K562 (cell line): ENCODE results near the gene CCM2. TPM values are rescaled to one million over a fixed set of nuclear protein-coding genes. Genes with fewer than 3 reads are reported as not detected.
A peak's percentile ranks its signal among the peaks of the same experiment; 100 is the strongest.

Source experiments
- polyA plus RNA-seq, 8 experiments: library from polyadenylated mRNA; depleted of rRNA in 4 of 8; stranded (reverse) in 5 of 8; unstranded in 3 of 8; fragments of >200 nt; fragmentation: Nextera tagmentation in 2 of 8; fragmentation: Illumina TruSeq in 1 of 8; extraction: Ambion mirVana in 2 of 8; extraction: Trizol in 1 of 8; gene quantifications; 2 replicates each; pipeline versions ENCODE4 v1.2.1 to v1.2.3, GENCODE V29; 2011 to 2014; ENCODE audit warnings: inconsistent platforms in 1 of 8, missing spikeins in 1 of 8
- small RNA-seq: library from RNA; depleted of rRNA; stranded (forward); fragments of <200 nt; gene quantifications from one replicate; pipeline ENCODE3, GENCODE V24; 2014
- total RNA-seq, 7 experiments: library from RNA; depleted of rRNA in 6 of 7; stranded (reverse); fragments of >200 nt in 6 of 7; fragmentation: Illumina TruSeq in 2 of 7; extraction: Trizol in 2 of 7; gene quantifications; 2 replicates each; pipeline versions ENCODE4 v1.2.1 to v1.2.3, GENCODE V29; 2011 to 2021; ENCODE audit warnings: low replicate concordance in 1 of 7

The CCM2 gene
- total and polyA plus RNA-seq, 9 of the 15 experiments (the other 6 are each of a cell fraction or from before 2014, with no cell fraction given) = 0.41 to 38.6 (median 25.9) TPM

Small RNA genes within 50 kb of the gene (small RNA-seq; reads per million reads assigned to genes)
- 7.9 reads per million, percentile 94 among the genes with 10 or more reads in this experiment for gene SNORA5A
- not detected for gene SNORA5B
- gene SNORA5C = 35.5 reads per million, percentile 97 among the genes with 10 or more reads in this experiment

Other genes with a start within 250 kb of the CCM2 start
- gene PPIA, start 203.5 kb upstream of the CCM2 start, total RNA-seq (2014; rRNA removed) = 2,805 and 3,364 TPM in 2 replicates
- gene PPIA, start 203.5 kb upstream of the CCM2 start, total RNA-seq (2014; rRNA removed; fragmentation: Illumina TruSeq; extraction: Trizol) = 4,631 and 4,826 TPM in 2 replicates
- gene PPIA, start 203.5 kb upstream of the CCM2 start, total RNA-seq (2015; rRNA removed; fragmentation: Illumina TruSeq; extraction: Trizol) = 3,943 and 3,973 TPM in 2 replicates
- gene PPIA, start 203.5 kb upstream of the CCM2 start, total RNA-seq (2021) = 2,583 and 2,768 TPM in 2 replicates
- 5,196 and 6,697 TPM in 2 replicates for gene PPIA, start 203.5 kb upstream of the CCM2 start, polyA plus RNA-seq (2011; rRNA removed)
- 7,504 and 8,032 TPM in 2 replicates for gene PPIA, start 203.5 kb upstream of the CCM2 start, polyA plus RNA-seq (2014; fragmentation: Illumina TruSeq; extraction: Trizol)
- gene PPIA, start 203.5 kb upstream of the CCM2 start, polyA plus RNA-seq (2014; fragmentation: Nextera tagmentation; extraction: Ambion mirVana) = 1,000 to 10,000 TPM; 2,984 to 3,298 TPM
- gene PPIA, start 203.5 kb upstream of the CCM2 start, polyA plus RNA-seq (2014; rRNA removed) = 6,267 and 7,127 TPM in 2 replicates
- 380 and 497 TPM in 2 replicates for gene H2AZ2, start 152.1 kb upstream of the CCM2 start, total RNA-seq (2014; rRNA removed)
- 286 and 296 TPM in 2 replicates for gene H2AZ2, start 152.1 kb upstream of the CCM2 start, total RNA-seq (2014; rRNA removed; fragmentation: Illumina TruSeq; extraction: Trizol)
- 217 and 219 TPM in 2 replicates for gene H2AZ2, start 152.1 kb upstream of the CCM2 start, total RNA-seq (2015; rRNA removed; fragmentation: Illumina TruSeq; extraction: Trizol)
- 273 and 286 TPM in 2 replicates for gene H2AZ2, start 152.1 kb upstream of the CCM2 start, total RNA-seq (2021)
- gene H2AZ2, start 152.1 kb upstream of the CCM2 start, polyA plus RNA-seq (2011; rRNA removed) = 276 and 382 TPM in 2 replicates
- gene H2AZ2, start 152.1 kb upstream of the CCM2 start, polyA plus RNA-seq (2014; fragmentation: Illumina TruSeq; extraction: Trizol) = 213 and 246 TPM in 2 replicates
- 100 to 1,000 TPM; 105 to 118 TPM for gene H2AZ2, start 152.1 kb upstream of the CCM2 start, polyA plus RNA-seq (2014; fragmentation: Nextera tagmentation; extraction: Ambion mirVana)
- 295 and 305 TPM in 2 replicates for gene H2AZ2, start 152.1 kb upstream of the CCM2 start, polyA plus RNA-seq (2014; rRNA removed)
- 5.6 and 6.2 TPM in 2 replicates for gene PURB, start 114.7 kb upstream of the CCM2 start, total RNA-seq (2014; rRNA removed)
- 13.5 and 14.8 TPM in 2 replicates for gene PURB, start 114.7 kb upstream of the CCM2 start, total RNA-seq (2014; rRNA removed; fragmentation: Illumina TruSeq; extraction: Trizol)
- gene PURB, start 114.7 kb upstream of the CCM2 start, total RNA-seq (2015; rRNA removed; fragmentation: Illumina TruSeq; extraction: Trizol) = 10.6 and 11.2 TPM in 2 replicates
- gene PURB, start 114.7 kb upstream of the CCM2 start, total RNA-seq (2021) = 12.7 and 13.1 TPM in 2 replicates
- gene PURB, start 114.7 kb upstream of the CCM2 start, polyA plus RNA-seq (2011; rRNA removed) = 7.3 and 8.3 TPM in 2 replicates
- gene PURB, start 114.7 kb upstream of the CCM2 start, polyA plus RNA-seq (2014; fragmentation: Illumina TruSeq; extraction: Trizol) = 12.8 and 14.1 TPM in 2 replicates
- gene PURB, start 114.7 kb upstream of the CCM2 start, polyA plus RNA-seq (2014; fragmentation: Nextera tagmentation; extraction: Ambion mirVana) = 1 to 10 TPM; 1.6 TPM
- 8.8 and 9.8 TPM in 2 replicates for gene PURB, start 114.7 kb upstream of the CCM2 start, polyA plus RNA-seq (2014; rRNA removed)
- 0.16 and 0.23 TPM in 2 replicates for gene MYO1G, start 21.2 kb upstream of the CCM2 start, total RNA-seq (2014; rRNA removed)
- gene MYO1G, start 21.2 kb upstream of the CCM2 start, total RNA-seq (2014; rRNA removed; fragmentation: Illumina TruSeq; extraction: Trizol) = 0.06 and 0.11 TPM in 2 replicates
- gene MYO1G, start 21.2 kb upstream of the CCM2 start, total RNA-seq (2015; rRNA removed; fragmentation: Illumina TruSeq; extraction: Trizol) = 0.23 and 0.25 TPM in 2 replicates
- 0.62 and 0.72 TPM in 2 replicates for gene MYO1G, start 21.2 kb upstream of the CCM2 start, total RNA-seq (2021)
- gene MYO1G, start 21.2 kb upstream of the CCM2 start, polyA plus RNA-seq (2011; rRNA removed) = 0.08 and 0.10 TPM in 2 replicates
- 0.04 and 0.26 TPM in 2 replicates for gene MYO1G, start 21.2 kb upstream of the CCM2 start, polyA plus RNA-seq (2014; fragmentation: Illumina TruSeq; extraction: Trizol)
- gene MYO1G, start 21.2 kb upstream of the CCM2 start, polyA plus RNA-seq (2014; fragmentation: Nextera tagmentation; extraction: Ambion mirVana) = under 1 TPM in 1 of 2 experiments, not detected in 1; 0.03 TPM
- 0.16 and 0.26 TPM in 2 replicates for gene MYO1G, start 21.2 kb upstream of the CCM2 start, polyA plus RNA-seq (2014; rRNA removed)
- under 0.01 TPM in 1 of 2 replicates, not detected in the other for gene NACAD, start 88.8 kb downstream of the CCM2 start, total RNA-seq (2014; rRNA removed)
- not detected in 2 replicates for gene NACAD, start 88.8 kb downstream of the CCM2 start, total RNA-seq (2014; rRNA removed; fragmentation: Illumina TruSeq; extraction: Trizol)
- not detected in 2 replicates for gene NACAD, start 88.8 kb downstream of the CCM2 start, total RNA-seq (2015; rRNA removed; fragmentation: Illumina TruSeq; extraction: Trizol)
- 0.02 and 0.04 TPM in 2 replicates for gene NACAD, start 88.8 kb downstream of the CCM2 start, total RNA-seq (2021)
- gene NACAD, start 88.8 kb downstream of the CCM2 start, polyA plus RNA-seq (2011; rRNA removed) = 0.01 and 0.03 TPM in 2 replicates
- 0.01 and 0.03 TPM in 2 replicates for gene NACAD, start 88.8 kb downstream of the CCM2 start, polyA plus RNA-seq (2014; fragmentation: Illumina TruSeq; extraction: Trizol)
- gene NACAD, start 88.8 kb downstream of the CCM2 start, polyA plus RNA-seq (2014; fragmentation: Nextera tagmentation; extraction: Ambion mirVana) = not detected
- gene NACAD, start 88.8 kb downstream of the CCM2 start, polyA plus RNA-seq (2014; rRNA removed) = 0.04 TPM in 1 of 2 replicates, not detected in the other
- 248 and 298 TPM in 2 replicates for gene TBRG4, start 111.5 kb downstream of the CCM2 start, total RNA-seq (2014; rRNA removed)
- 111 and 141 TPM in 2 replicates for gene TBRG4, start 111.5 kb downstream of the CCM2 start, total RNA-seq (2014; rRNA removed; fragmentation: Illumina TruSeq; extraction: Trizol)
- gene TBRG4, start 111.5 kb downstream of the CCM2 start, total RNA-seq (2015; rRNA removed; fragmentation: Illumina TruSeq; extraction: Trizol) = 140 and 152 TPM in 2 replicates
- 258 and 287 TPM in 2 replicates for gene TBRG4, start 111.5 kb downstream of the CCM2 start, total RNA-seq (2021)
- gene TBRG4, start 111.5 kb downstream of the CCM2 start, polyA plus RNA-seq (2011; rRNA removed) = 278 and 317 TPM in 2 replicates
- gene TBRG4, start 111.5 kb downstream of the CCM2 start, polyA plus RNA-seq (2014; fragmentation: Illumina TruSeq; extraction: Trizol) = 295 and 322 TPM in 2 replicates
- gene TBRG4, start 111.5 kb downstream of the CCM2 start, polyA plus RNA-seq (2014; fragmentation: Nextera tagmentation; extraction: Ambion mirVana) = 10 to 100 TPM; 11.2 to 34.9 TPM
- gene TBRG4, start 111.5 kb downstream of the CCM2 start, polyA plus RNA-seq (2014; rRNA removed) = 216 and 223 TPM in 2 replicates
- gene RAMP3, start 157.6 kb downstream of the CCM2 start, total RNA-seq (2014; rRNA removed) = not detected in 2 replicates
- gene RAMP3, start 157.6 kb downstream of the CCM2 start, total RNA-seq (2014; rRNA removed; fragmentation: Illumina TruSeq; extraction: Trizol) = not detected in 2 replicates
- gene RAMP3, start 157.6 kb downstream of the CCM2 start, total RNA-seq (2015; rRNA removed; fragmentation: Illumina TruSeq; extraction: Trizol) = not detected in 2 replicates
- gene RAMP3, start 157.6 kb downstream of the CCM2 start, total RNA-seq (2021) = not detected in 2 replicates
- gene RAMP3, start 157.6 kb downstream of the CCM2 start, polyA plus RNA-seq (2011; rRNA removed) = not detected in 2 replicates
- gene RAMP3, start 157.6 kb downstream of the CCM2 start, polyA plus RNA-seq (2014; fragmentation: Illumina TruSeq; extraction: Trizol) = not detected in 2 replicates
- gene RAMP3, start 157.6 kb downstream of the CCM2 start, polyA plus RNA-seq (2014; fragmentation: Nextera tagmentation; extraction: Ambion mirVana) = not detected
- not detected in 2 replicates for gene RAMP3, start 157.6 kb downstream of the CCM2 start, polyA plus RNA-seq (2014; rRNA removed)